GM23248 (cell line): Measurements from ENCODE around the gene IBA57. TPM values are rescaled to one million over a fixed set of nuclear protein-coding genes. Genes with fewer than 3 reads are reported as not detected.

Experiments used
- DNase-seq: peaks from one replicate; pipeline ENCODE4 v3.0.0-alpha.2; 2015
- H2AFZ ChIP-seq: fragments of 200-600 bp; sonication (generic); 2 replicates; pipeline ENCODE4 v1.6.1; 2016; ENCODE audit warnings: antibody characterized with exemption
- H3F3A ChIP-seq: fragments of 200-600 bp; sonication (generic); 2 replicates; pipeline ENCODE4 v1.6.1; 2016; ENCODE audit warnings: mild to moderate bottlenecking, antibody characterized with exemption, mixed run types; ENCODE audit not compliant: insufficient read depth
- H3K27ac ChIP-seq: fragments of 200-600 bp; sonication (generic); 2 replicates; pipeline ENCODE4 v1.5.1; 2016; ENCODE audit warnings: mild to moderate bottlenecking
- H3K27me3 ChIP-seq: fragments of 200-600 bp; sonication (generic); replicated peaks from 2 replicates; pipeline ENCODE4 v1.6.1; 2016; ENCODE audit warnings: mild to moderate bottlenecking; ENCODE audit not compliant: insufficient read depth
- H3K36me3 ChIP-seq: fragments of 200-600 bp; sonication (generic); 2 replicates; pipeline ENCODE4 v1.6.1; 2016; ENCODE audit warnings: low read depth, mild to moderate bottlenecking
- H3K4me1 ChIP-seq: fragments of 200-600 bp; sonication (generic); 2 replicates; pipeline ENCODE4 v1.6.1; 2016; ENCODE audit warnings: mild to moderate bottlenecking; ENCODE audit not compliant: insufficient read depth
- H3K4me2 ChIP-seq: fragments of 200-600 bp; sonication (generic); one replicate; pipeline ENCODE4 v1.6.1; 2016; ENCODE audit warnings: mild to moderate bottlenecking; ENCODE audit not compliant: unreplicated experiment
- H3K4me3 ChIP-seq: fragments of 200-600 bp; sonication (generic); 2 replicates; pipeline ENCODE4 v1.5.1; 2016; ENCODE audit warnings: mild to moderate bottlenecking
- H3K79me2 ChIP-seq: fragments of 200-600 bp; sonication (generic); 2 replicates; pipeline ENCODE4 v1.6.1; 2016; ENCODE audit warnings: mild to moderate bottlenecking; ENCODE audit not compliant: insufficient read depth
- H3K9ac ChIP-seq: fragments of 200-600 bp; sonication (generic); 2 replicates; pipeline ENCODE4 v1.6.1; 2016; ENCODE audit warnings: mild to moderate bottlenecking
- H3K9me2 ChIP-seq: fragments of 200-600 bp; sonication (generic); 2 replicates; pipeline ENCODE4 v1.6.1; 2016; ENCODE audit warnings: mixed run types, mild to moderate bottlenecking, moderate library complexity; ENCODE audit not compliant: insufficient read depth
- H3K9me3 ChIP-seq: fragments of 200-600 bp; sonication (generic); one replicate; pipeline ENCODE4 v1.6.1; 2017; ENCODE audit warnings: low read depth
- H4K20me1 ChIP-seq: fragments of 200-600 bp; sonication (generic); 2 replicates; pipeline ENCODE4 v1.6.0; 2016; ENCODE audit not compliant: insufficient read depth
- EZH2 ChIP-seq: fragments of 200-600 bp; sonication (generic); IDR thresholded peaks from 2 replicates; pipeline ENCODE4 v1.6.1; 2018; ENCODE audit warnings: antibody characterized with exemption, mild to moderate bottlenecking; ENCODE audit not compliant: insufficient read depth, poor library complexity, severe bottlenecking
- EZH2phosphoT487 ChIP-seq: fragments of 200-600 bp; sonication (generic); IDR thresholded peaks from 2 replicates; pipeline ENCODE4 v1.6.1; 2018; ENCODE audit warnings: antibody characterized with exemption, moderate library complexity, mild to moderate bottlenecking, low read depth; ENCODE audit not compliant: insufficient read depth
- WGBS, 2 experiments: methylation state at CpG; one replicate each; pipeline ENCODE4 v1.1.6; 2015 to 2017; ENCODE audit warnings: low lambda C conversion rate in 2 of 2, low coverage in 1 of 2; ENCODE audit errors: missing lambda C conversion rate in 2 of 2; 5-methylcytosine and 5-hydroxymethylcytosine counted together
- in situ Hi-C: fragments of 300-500 bp; cut with MboI; formaldehyde crosslinking; loops from 2 replicates; pipeline ENCODE4 v1.15.0; 2020
- polyA plus RNA-seq: library from polyadenylated mRNA; unstranded; fragments of >200 nt; fragmentation: Nextera tagmentation; extraction: Ambion mirVana; gene quantifications from 2 replicates; pipeline ENCODE4 v1.2.1, GENCODE V29; 2016
- total RNA-seq: library from RNA; depleted of rRNA; stranded (reverse); fragments of >200 nt; shearing (Covaris generic); gene quantifications from 2 replicates; pipeline ENCODE4 v1.2.3, GENCODE V29; 2014

The IBA57 gene
- total and polyA plus RNA-seq, 2 experiments from 2014 or later, result 2.0 to 2.9 TPM

DNA sequence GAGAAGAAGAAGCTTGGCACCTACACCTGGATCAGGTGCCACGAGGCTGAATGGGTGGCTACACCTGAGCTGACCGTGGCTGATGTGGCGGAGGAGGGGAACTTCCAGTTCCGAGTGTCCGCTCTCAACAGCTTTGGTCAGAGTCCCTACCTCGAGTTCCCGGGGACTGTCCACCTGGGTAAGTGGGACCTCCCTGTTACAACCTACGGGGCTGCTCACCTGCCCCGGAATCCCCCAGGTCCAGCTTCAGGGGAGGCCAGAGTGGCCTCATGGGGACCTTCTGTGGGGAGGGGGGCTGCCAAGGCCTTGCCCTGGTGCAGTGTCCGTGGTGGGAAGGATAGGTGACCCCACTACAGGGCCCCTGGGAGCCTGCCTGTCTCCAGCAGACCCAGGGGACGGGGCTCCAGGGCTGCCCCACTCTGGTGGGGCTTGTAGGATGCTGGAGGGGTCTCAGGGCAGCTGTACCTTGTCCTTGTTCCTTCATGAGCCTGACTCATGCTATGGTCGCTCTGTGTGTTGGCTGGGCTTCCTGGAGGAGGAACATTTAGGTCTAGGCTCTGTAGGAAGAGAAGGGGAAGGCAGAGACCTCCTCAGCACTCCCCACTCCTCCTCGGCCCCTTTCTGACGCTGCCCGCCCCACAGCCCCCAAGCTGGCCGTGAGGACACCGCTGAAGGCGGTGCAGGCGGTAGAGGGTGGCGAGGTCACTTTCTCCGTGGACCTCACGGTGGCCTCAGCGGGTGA lies 49.5 kb downstream of the IBA57 start:
- Histone ChIP-seq H3K27me3 (no peaks in the 10 kb centered on the region), H3K9me3 (no peaks in the 10 kb centered on the region), H3K27ac (no peak overlapping the region), H4K20me1 (no peaks in the 10 kb centered on the region), H3K4me3 (no peak overlapping the region), H3K9ac (no peak overlapping the region), H3K9me2 (no peaks in the 10 kb centered on the region), H3K79me2 (no peaks in the 10 kb centered on the region), H3K4me2 (no peak overlapping the region), H3K36me3 (no peaks in the 10 kb centered on the region), H3F3A (no peaks in the 10 kb centered on the region), H3K4me1 (no peaks in the 10 kb centered on the region), H2AFZ (no peak overlapping the region)
- in situ Hi-C loops, result no loop called here
- TF ChIP-seq EZH2 (no peak), EZH2phosphoT487 (no peak)
- 88 to 91% methylated on average over 21 to 23 of the region's 23 CpGs for WGBS, 2 experiments
- no peak for DNase-seq

- Histone ChIP-seq H3F3A (no peaks in the 10 kb centered on the region), H3K4me3 (no peak overlapping the region), H3K4me2 (no peak overlapping the region), H3K9ac (no peak overlapping the region), H3K27ac (no peak overlapping the region), H2AFZ (no peak overlapping the region), H3K4me1 (no peaks in the 10 kb centered on the region), H3K36me3 (no peaks in the 10 kb centered on the region), H3K9me2 (no peaks in the 10 kb centered on the region), H3K9me3 (no peaks in the 10 kb centered on the region), H4K20me1 (no peaks in the 10 kb centered on the region), H3K27me3 (no peaks in the 10 kb centered on the region), H3K79me2 (no peaks in the 10 kb centered on the region)
- WGBS, 2 experiments, result 92 to 93% methylated on average over 13 of the region's 13 CpGs
- in situ Hi-C loops, result no loop called here
- TF ChIP-seq EZH2phosphoT487 (no peak), EZH2 (no peak)
- DNase-seq, result no peak
Measured at GRCh38 chr1:228215663-228216116, 50.1 kb downstream of the IBA57 start.

DNA sequence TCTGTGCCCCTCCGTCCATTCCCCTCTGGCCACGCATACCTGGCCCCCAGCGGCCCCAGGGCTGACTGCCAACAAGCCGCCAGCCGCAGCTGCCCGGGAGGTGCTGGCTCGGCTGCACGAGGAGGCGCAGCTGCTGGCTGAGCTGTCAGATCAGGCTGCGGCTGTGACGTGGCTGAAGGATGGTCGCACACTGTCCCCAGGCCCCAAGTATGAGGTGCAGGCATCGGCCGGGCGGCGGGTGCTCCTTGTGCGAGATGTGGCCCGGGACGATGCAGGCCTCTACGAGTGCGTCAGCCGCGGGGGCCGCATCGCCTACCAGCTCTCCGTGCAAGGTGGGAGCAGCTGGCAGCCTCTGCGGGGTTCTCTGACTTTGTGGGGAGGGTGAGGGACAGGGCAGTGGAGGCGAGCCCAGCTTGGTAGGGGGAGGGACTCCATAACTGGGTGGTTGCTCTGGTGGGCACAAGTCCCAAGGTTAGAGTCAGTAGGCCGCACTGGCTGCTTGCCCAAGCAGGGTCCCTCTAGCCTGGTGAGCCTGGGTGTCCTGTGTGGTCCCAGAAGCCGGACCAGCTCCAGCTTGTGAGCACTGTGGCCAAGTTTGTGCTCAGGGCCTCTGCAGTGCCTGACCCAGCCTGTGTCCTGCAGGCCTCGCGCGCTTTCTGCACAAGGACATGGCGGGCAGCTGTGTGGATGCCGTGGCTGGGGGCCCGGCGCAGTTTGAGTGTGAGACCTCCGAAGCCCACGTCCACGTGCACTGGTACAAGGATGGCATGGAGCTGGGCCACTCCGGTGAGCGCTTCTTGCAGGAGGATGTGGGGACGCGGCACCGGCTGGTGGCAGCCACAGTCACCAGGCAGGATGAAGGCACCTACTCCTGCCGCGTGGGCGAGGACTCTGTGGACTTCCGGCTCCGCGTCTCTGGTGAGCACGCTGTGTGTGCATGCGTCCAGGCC lies 51.0 kb downstream of the IBA57 start:
- in situ Hi-C loops, result no loop called here
- Histone ChIP-seq H3K9me3 (no peaks in the 10 kb centered on the region), H3K4me2 (no peak overlapping the region), H3K27me3 (no peaks in the 10 kb centered on the region), H3K79me2 (no peaks in the 10 kb centered on the region), H4K20me1 (no peaks in the 10 kb centered on the region), H3K36me3 (no peaks in the 10 kb centered on the region), H2AFZ (no peak overlapping the region), H3K9ac (no peak overlapping the region), H3K9me2 (no peaks in the 10 kb centered on the region), H3K27ac (no peak overlapping the region), H3F3A (no peaks in the 10 kb centered on the region), H3K4me3 (no peak overlapping the region), H3K4me1 (no peaks in the 10 kb centered on the region)
- 93% methylated on average over 47 to 52 of the region's 53 CpGs for WGBS, 2 experiments
- DNase-seq, result no peak
- no peak for TF ChIP-seq EZH2
- TF ChIP-seq EZH2phosphoT487, result no peak

GRCh38 chr1:228217551-228218344 lies 52.1 kb downstream of the IBA57 start:
- no peak overlapping the region for H3K9ac ChIP-seq
- no peak overlapping the region for H2AFZ ChIP-seq
- H3K4me1 ChIP-seq, result no peaks in the 10 kb centered on the region
- H3K4me2 ChIP-seq, result no peak overlapping the region
- H3K4me3 ChIP-seq, result no peak overlapping the region
- no peaks in the 10 kb centered on the region for H3K9me3 ChIP-seq
- DNase-seq, result no peak
- H3K79me2 ChIP-seq, result no peaks in the 10 kb centered on the region
- in situ Hi-C loops, result no loop called here
- H4K20me1 ChIP-seq, result no peaks in the 10 kb centered on the region
- 66 to 68% methylated on average over 14 of the region's 14 CpGs for WGBS, 2 experiments
- H3K36me3 ChIP-seq, result no peaks in the 10 kb centered on the region
- H3K9me2 ChIP-seq, result no peaks in the 10 kb centered on the region
- H3F3A ChIP-seq, result no peaks in the 10 kb centered on the region
- no peak overlapping the region for H3K27ac ChIP-seq
- H3K27me3 ChIP-seq, result no peaks in the 10 kb centered on the region
- no peak for TF ChIP-seq EZH2
